H9 (cell line): ENCODE measurements around the gene C2orf80. TPM values are rescaled to one million over a fixed set of nuclear protein-coding genes. Genes with fewer than 3 reads are reported as not detected.

Experiments
- DNase-seq: peaks from one replicate; pipeline ENCODE4 v3.0.0-alpha.2; 2017
- H2AFZ ChIP-seq: one replicate; pipeline ENCODE4 v1.6.1; 2013; ENCODE audit warnings: mild to moderate bottlenecking, low read length, control low read depth, moderate library complexity
- H2AK5ac ChIP-seq: 2 replicates; pipeline ENCODE4 v1.6.1; 2013; ENCODE audit warnings: low read length, control low read depth, mixed read lengths; ENCODE audit not compliant: insufficient read length
- H2BK120ac ChIP-seq: one replicate; pipeline ENCODE4 v1.6.1; 2013; ENCODE audit warnings: low read depth, mild to moderate bottlenecking, low read length, control low read depth, inconsistent platforms; ENCODE audit not compliant: poor library complexity, severe bottlenecking
- H2BK12ac ChIP-seq: 2 replicates; pipeline ENCODE4 v1.6.1; 2013; ENCODE audit warnings: low read length, control low read depth, mixed read lengths, low read depth; ENCODE audit not compliant: insufficient read length
- H2BK15ac ChIP-seq: 2 replicates; pipeline ENCODE4 v1.6.1; 2013; ENCODE audit warnings: low read depth, low read length, control low read depth
- H2BK20ac ChIP-seq: one replicate; pipeline ENCODE4 v1.6.1; 2013; ENCODE audit warnings: low read depth, mild to moderate bottlenecking, low read length, control low read depth, inconsistent platforms; ENCODE audit not compliant: poor library complexity, severe bottlenecking
- H2BK5ac ChIP-seq: 2 replicates; pipeline ENCODE4 v1.6.1; 2013; ENCODE audit warnings: low read length, control low read depth, mixed read lengths; ENCODE audit not compliant: insufficient read length
- H3K14ac ChIP-seq: 2 replicates; pipeline ENCODE4 v1.6.1; 2013; ENCODE audit warnings: low read length, control low read depth; ENCODE audit not compliant: insufficient read depth
- H3K18ac ChIP-seq: 2 replicates; pipeline ENCODE4 v1.6.1; 2013; ENCODE audit warnings: low read depth, mild to moderate bottlenecking, mixed read lengths, low read length, control low read depth; ENCODE audit not compliant: insufficient read length
- H3K23ac ChIP-seq: 2 replicates; pipeline ENCODE4 v1.6.1; 2013; ENCODE audit warnings: low read length, control low read depth, mixed read lengths, low read depth; ENCODE audit not compliant: insufficient read length
- H3K23me2 ChIP-seq: 2 replicates; pipeline ENCODE4 v1.6.1; 2013; ENCODE audit warnings: low read depth, mild to moderate bottlenecking, mixed read lengths, low read length, control low read depth; ENCODE audit not compliant: insufficient read length, poor library complexity, severe bottlenecking
- H3K27ac ChIP-seq: 2 replicates; pipeline ENCODE4 v1.5.1; 2013; ENCODE audit warnings: low read length, control low read depth, mixed read lengths, low read depth; ENCODE audit not compliant: insufficient read length
- H3K27me3 ChIP-seq: 2 replicates; pipeline ENCODE4 v1.6.1; 2013; ENCODE audit warnings: low read length, control low read depth, inconsistent platforms; ENCODE audit not compliant: insufficient read depth
- H3K4ac ChIP-seq: 2 replicates; pipeline ENCODE4 v1.6.1; 2013; ENCODE audit warnings: low read depth, mild to moderate bottlenecking, control low read depth, inconsistent platforms, low read length, moderate library complexity
- H3K4me1 ChIP-seq: 2 replicates; pipeline ENCODE4 v1.6.1; 2013; ENCODE audit warnings: low read length, control low read depth, inconsistent platforms; ENCODE audit not compliant: insufficient read depth
- H3K4me2 ChIP-seq: 2 replicates; pipeline ENCODE4 v1.6.1; 2013; ENCODE audit warnings: low read length, control low read depth, mixed read lengths; ENCODE audit not compliant: insufficient read length, insufficient read depth
- H3K56ac ChIP-seq: 2 replicates; pipeline ENCODE4 v1.6.1; 2013; ENCODE audit warnings: low read depth, mild to moderate bottlenecking, mixed read lengths, low read length, control low read depth; ENCODE audit not compliant: insufficient read length
- H3K79me1 ChIP-seq: 2 replicates; pipeline ENCODE4 v1.6.1; 2013; ENCODE audit warnings: low read depth, mild to moderate bottlenecking, moderate library complexity, low read length, control low read depth, inconsistent platforms; ENCODE audit not compliant: insufficient read depth, poor library complexity, severe bottlenecking
- H3K79me2 ChIP-seq: 2 replicates; pipeline ENCODE4 v1.6.1; 2013; ENCODE audit warnings: low read length, control low read depth, inconsistent platforms; ENCODE audit not compliant: insufficient read depth
- H3K9ac ChIP-seq: 2 replicates; pipeline ENCODE4 v1.6.1; 2013; ENCODE audit warnings: low read length, control low read depth, mixed read lengths; ENCODE audit not compliant: insufficient read length; ENCODE audit errors: extremely low read depth
- H3K9me3 ChIP-seq: one replicate; pipeline ENCODE4 v1.6.1; 2013; ENCODE audit warnings: low read depth, low read length, inconsistent platforms; ENCODE audit not compliant: control insufficient read depth
- H3T11ph ChIP-seq: one replicate; pipeline ENCODE4 v1.6.1; 2013; ENCODE audit warnings: mild to moderate bottlenecking, low read length, control low read depth, inconsistent platforms
- H4K20me1 ChIP-seq: one replicate; pipeline ENCODE4 v1.6.1; 2013; ENCODE audit not compliant: control insufficient read depth, insufficient read length, insufficient read depth
- H4K5ac ChIP-seq: 2 replicates; pipeline ENCODE4 v1.6.1; 2013; ENCODE audit warnings: low read depth, mild to moderate bottlenecking, mixed read lengths, low read length, control low read depth; ENCODE audit not compliant: insufficient read length
- H4K8ac ChIP-seq: replicated peaks from 2 replicates; pipeline ENCODE4 v1.6.1; 2013; ENCODE audit warnings: low read length, control low read depth, mixed read lengths, low read depth; ENCODE audit not compliant: insufficient read length
- H4K91ac ChIP-seq: 2 replicates; pipeline ENCODE4 v1.6.1; 2013; ENCODE audit warnings: low read depth, mild to moderate bottlenecking, moderate library complexity, mixed read lengths, low read length, control low read depth; ENCODE audit not compliant: insufficient read length
- H3K27ac Mint-ChIP-seq, 3 experiments: 2 replicates in 2 of 3; 3 replicates in 1 of 3; pipeline ENCODE4 v1.8.0; 2020 to 2021; ENCODE audit warnings: mixed read lengths in 3 of 3, mild to moderate bottlenecking in 1 of 3, moderate library complexity in 1 of 3
- H3K27me3 Mint-ChIP-seq: 2 replicates; pipeline ENCODE4 v1.8.0; 2021; ENCODE audit warnings: low read depth, mild to moderate bottlenecking, moderate library complexity, mixed read lengths
- H3K36me3 Mint-ChIP-seq, 3 experiments: 2 replicates in 2 of 3; 3 replicates in 1 of 3; pipeline ENCODE4 v1.8.0; 2020 to 2021; ENCODE audit warnings: low read depth in 3 of 3, mixed read lengths in 3 of 3; ENCODE audit not compliant: insufficient read depth in 1 of 3
- H3K4me1 Mint-ChIP-seq, 2 experiments: 2 replicates each; pipeline ENCODE4 v1.8.0; 2020; ENCODE audit warnings: mixed read lengths in 2 of 2
- H3K4me3 Mint-ChIP-seq, 2 experiments: 2 replicates in 1 of 2; 3 replicates in 1 of 2; pipeline ENCODE4 v1.8.0; 2020 to 2021; ENCODE audit warnings: mild to moderate bottlenecking in 2 of 2, mixed read lengths in 2 of 2, moderate library complexity in 1 of 2
- H3K9me3 Mint-ChIP-seq, 2 experiments: 2 replicates in 1 of 2; 3 replicates in 1 of 2; pipeline ENCODE4 v1.8.0; 2020; ENCODE audit warnings: mild to moderate bottlenecking in 2 of 2, mixed read lengths in 2 of 2, moderate library complexity in 1 of 2
- WGBS: extraction: QIAGEN DNeasy Blood & Tissue Kit; methylation state at CpG from one replicate; pipeline ENCODE4 v1.1.7; 2013; ENCODE audit warnings: missing lambda C conversion rate, low lambda C conversion rate, mixed read lengths; ENCODE audit not compliant: insufficient read length; ENCODE audit errors: extremely low coverage; 5-methylcytosine and 5-hydroxymethylcytosine counted together
- total RNA-seq: library from RNA; stranded (reverse); gene quantifications from 2 replicates; pipeline ENCODE4 v1.2.1, GENCODE V29; 2021
- TF ChIP-seq, protein P1 (sequence below): fragments of 200-600 bp; sonication (generic); conservative IDR thresholded peaks from 3 replicates; pipeline ENCODE4 v1.8.0; 2021; ENCODE audit warnings: antibody characterized with exemption, mild to moderate bottlenecking

Gene C2orf80
- total RNA-seq, 1 experiment from 2014 or later: not detected

DNA sequence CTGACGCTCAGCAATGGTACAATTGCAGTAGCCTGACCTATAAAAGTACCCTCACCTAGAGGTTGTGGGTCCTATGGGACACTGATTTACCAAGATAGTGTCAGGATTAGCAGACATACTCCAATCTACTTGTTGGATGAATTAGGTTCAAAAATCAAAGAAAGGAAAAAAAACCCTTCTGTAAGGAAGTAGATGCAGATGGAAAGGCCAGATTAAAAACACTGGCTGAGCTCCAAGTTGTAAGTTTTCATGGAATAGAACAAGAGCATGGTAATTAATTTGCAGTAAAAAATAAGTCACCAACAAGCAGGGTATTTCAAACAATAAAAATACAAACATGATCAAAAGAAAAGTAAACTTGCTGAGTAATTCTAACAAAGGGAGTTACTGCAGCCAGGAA lies 38.6 kb upstream of the C2orf80 start:
- H3K4me3 Mint-ChIP-seq: no peak overlapping the region
- TF ChIP-seq, protein P1, sequence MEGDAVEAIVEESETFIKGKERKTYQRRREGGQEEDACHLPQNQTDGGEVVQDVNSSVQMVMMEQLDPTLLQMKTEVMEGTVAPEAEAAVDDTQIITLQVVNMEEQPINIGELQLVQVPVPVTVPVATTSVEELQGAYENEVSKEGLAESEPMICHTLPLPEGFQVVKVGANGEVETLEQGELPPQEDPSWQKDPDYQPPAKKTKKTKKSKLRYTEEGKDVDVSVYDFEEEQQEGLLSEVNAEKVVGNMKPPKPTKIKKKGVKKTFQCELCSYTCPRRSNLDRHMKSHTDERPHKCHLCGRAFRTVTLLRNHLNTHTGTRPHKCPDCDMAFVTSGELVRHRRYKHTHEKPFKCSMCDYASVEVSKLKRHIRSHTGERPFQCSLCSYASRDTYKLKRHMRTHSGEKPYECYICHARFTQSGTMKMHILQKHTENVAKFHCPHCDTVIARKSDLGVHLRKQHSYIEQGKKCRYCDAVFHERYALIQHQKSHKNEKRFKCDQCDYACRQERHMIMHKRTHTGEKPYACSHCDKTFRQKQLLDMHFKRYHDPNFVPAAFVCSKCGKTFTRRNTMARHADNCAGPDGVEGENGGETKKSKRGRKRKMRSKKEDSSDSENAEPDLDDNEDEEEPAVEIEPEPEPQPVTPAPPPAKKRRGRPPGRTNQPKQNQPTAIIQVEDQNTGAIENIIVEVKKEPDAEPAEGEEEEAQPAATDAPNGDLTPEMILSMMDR: no peak
- H3K9me3 Mint-ChIP-seq: peaks cover 4 to 24% of the 10 kb centered on the region in 2 experiments; a peak in 4 of 5 replicates
- Histone ChIP-seq H2BK5ac (no peak overlapping the region), H3K9me3 (no peaks in the 10 kb centered on the region), H3K79me1 (no peaks in the 10 kb centered on the region), H3K56ac (no peak overlapping the region), H3T11ph (no peak overlapping the region), H4K5ac (no peak overlapping the region), H3K23me2 (no peaks in the 10 kb centered on the region), H3K27ac (no peak overlapping the region), H3K23ac (no peak overlapping the region), H4K20me1 (no peaks in the 10 kb centered on the region), H2AFZ (no peak overlapping the region), H3K18ac (no peak overlapping the region), H3K79me2 (no peaks in the 10 kb centered on the region), H4K91ac (no peak overlapping the region), H4K8ac (no peak overlapping the region), H3K14ac (no peak overlapping the region), H3K9ac (no peak overlapping the region), H2BK12ac (no peak overlapping the region), H2BK120ac (no peak overlapping the region), H2BK15ac (no peak overlapping the region), H3K4me2 (no peak overlapping the region), H3K4ac (no peak overlapping the region), H2AK5ac (no peak overlapping the region), H3K4me1 (no peaks in the 10 kb centered on the region), H2BK20ac (no peak overlapping the region), H3K27me3 (no peaks in the 10 kb centered on the region)
- H3K27me3 Mint-ChIP-seq: no peaks in the 10 kb centered on the region
- no CpG with 5 or more reads among the region's 1 CpG for WGBS
- DNase-seq: no peak
- H3K36me3 Mint-ChIP-seq: peaks cover 0 to 4% (median 0%) of the 10 kb centered on the region in 3 experiments; a peak in 4 of 7 replicates
- H3K4me1 Mint-ChIP-seq: no peaks in the 10 kb centered on the region
- no peak overlapping the region for H3K27ac Mint-ChIP-seq
